Peyer's patch (tissue), 4 donors: ENCODE measurements around the gene GTF3C5.

ENCODE experiments used
- CTCF ChIP-seq, 6 experiments: fragments of 450-650 bp in 4 of 6; fragments of 200-600 bp in 2 of 6; sonication (generic) in 1 of 6; IDR thresholded peaks; one replicate each; pipeline ENCODE4 v1.5.1; 2017 to 2019; ENCODE audit warnings: antibody characterized with exemption in 6 of 6, mild to moderate bottlenecking in 3 of 6, moderate library complexity in 1 of 6
- POLR2A ChIP-seq, 2 donors: fragments of 450-650 bp; IDR thresholded peaks; one replicate each; pipeline ENCODE4 v1.5.1; 2017; ENCODE audit warnings: antibody characterized with exemption in 2 of 2, mild to moderate bottlenecking in 2 of 2, moderate library complexity in 2 of 2

- TF ChIP-seq CTCF (IDR thresholded peaks at IDR 0.05) (no peak), POLR2A (IDR thresholded peaks at IDR 0.05) (no peak)
Observed at GRCh38 chr9:133090752-133091385, 60.1 kb downstream of the GTF3C5 start.
